Esophagus (tissue), 2 donors: Measurements from ENCODE around the gene MPRIP. TPM values are rescaled to one million over a fixed set of nuclear protein-coding genes. Genes with fewer than 3 reads are reported as not detected.
A peak's percentile ranks its signal among the peaks of the same experiment; 100 is the strongest.
"Not testable (repeated sequence)": the region's sequence is repeated elsewhere in the genome, so short reads cannot be mapped to it uniquely, and the experiment has no call there.

ENCODE experiments used
- H3K27ac ChIP-seq, 2 donors: one replicate each; pipeline ENCODE4 v1.5.1; 2013; ENCODE audit warnings: low read depth in 2 of 2, mild to moderate bottlenecking in 2 of 2, inconsistent platforms in 1 of 2, low read length in 1 of 2, moderate library complexity in 1 of 2
- H3K27me3 ChIP-seq, 2 donors: one replicate each; pipeline ENCODE4 v1.6.1; 2013; ENCODE audit warnings: low read length in 2 of 2, control low read depth in 1 of 2, mild to moderate bottlenecking in 1 of 2; ENCODE audit not compliant: insufficient read depth in 2 of 2, control insufficient read depth in 1 of 2
- H3K36me3 ChIP-seq, 2 donors: one replicate each; pipeline ENCODE4 v1.6.1; 2013; ENCODE audit warnings: low read length in 1 of 2; ENCODE audit not compliant: control insufficient read depth in 2 of 2, insufficient read depth in 2 of 2
- H3K4me1 ChIP-seq, 2 donors: one replicate each; pipeline ENCODE4 v1.6.1; 2013; ENCODE audit warnings: low read length in 1 of 2; ENCODE audit not compliant: control insufficient read depth in 2 of 2, insufficient read depth in 2 of 2
- H3K4me3 ChIP-seq, 2 donors: one replicate each; pipeline ENCODE4 v1.5.1; 2013; ENCODE audit warnings: low read length in 2 of 2, mild to moderate bottlenecking in 2 of 2, low read depth in 1 of 2, moderate library complexity in 1 of 2
- H3K9me3 ChIP-seq, 2 donors: one replicate each; pipeline ENCODE4 v1.6.1; 2013; ENCODE audit warnings: mild to moderate bottlenecking in 2 of 2, low read depth in 1 of 2, low read length in 1 of 2, moderate library complexity in 1 of 2; ENCODE audit not compliant: control insufficient read depth in 2 of 2, insufficient read depth in 1 of 2
- WGBS, 2 donors: extraction: QIAGEN DNeasy Blood & Tissue Kit; methylation state at CpG; one replicate each; pipeline ENCODE4 v1.1.7; 2013; 5-methylcytosine and 5-hydroxymethylcytosine counted together
- polyA plus RNA-seq, 2 donors: library from polyadenylated mRNA; stranded (reverse); fragments of 200-250 nt; gene quantifications; one replicate each; pipeline ENCODE4 v1.2.3, GENCODE V29; 2013
- donor health status: healthy with polysubstance abuse.
- donor health status: Bipolar disorder and iron deficiency.

Gene MPRIP
- polyA plus RNA-seq, 2 donors: 122 to 226 TPM

GRCh38 chr17:17153071-17153470 is 110.8 kb downstream of the MPRIP start:
- WGBS, 2 donors: 59 to 68% methylated on average over 8 to 9 of the region's 9 CpGs
- peaks cover 7 to 48% of the 10 kb centered on the region in 2 donors for H3K36me3 ChIP-seq
- peak overlapping the region in 1 of 2 donors; percentile 66 for H3K27ac ChIP-seq
- no peak overlapping the region for H3K4me3 ChIP-seq
- peaks cover 16 to 39% of the 10 kb centered on the region in 2 donors for H3K4me1 ChIP-seq
- no peaks in the 10 kb centered on the region for H3K9me3 ChIP-seq
- H3K27me3 ChIP-seq: no peaks in the 10 kb centered on the region

GRCh38 chr17:17153709-17154108 is 111.5 kb downstream of the MPRIP start:
- no peak overlapping the region for H3K4me3 ChIP-seq
- H3K27me3 ChIP-seq: no peaks in the 10 kb centered on the region
- H3K4me1 ChIP-seq: peaks cover 16 to 39% of the 10 kb centered on the region in 2 donors
- no peaks in the 10 kb centered on the region for H3K9me3 ChIP-seq
- 63 to 78% methylated on average over 7 of the region's 7 CpGs for WGBS, 2 donors
- peaks cover 9 to 55% of the 10 kb centered on the region in 2 donors for H3K36me3 ChIP-seq
- H3K27ac ChIP-seq: no peak overlapping the region

GRCh38 chr17:17154556-17154955 is 112.3 kb downstream of the MPRIP start:
- no peak overlapping the region for H3K4me3 ChIP-seq
- 89 to 91% methylated on average over 5 of the region's 5 CpGs for WGBS, 2 donors
- peaks cover 9 to 62% of the 10 kb centered on the region in 2 donors for H3K36me3 ChIP-seq
- H3K4me1 ChIP-seq: peaks cover 16 to 39% of the 10 kb centered on the region in 2 donors
- no peak overlapping the region for H3K27ac ChIP-seq
- no peaks in the 10 kb centered on the region for H3K27me3 ChIP-seq
- H3K9me3 ChIP-seq: no peaks in the 10 kb centered on the region

DNA sequence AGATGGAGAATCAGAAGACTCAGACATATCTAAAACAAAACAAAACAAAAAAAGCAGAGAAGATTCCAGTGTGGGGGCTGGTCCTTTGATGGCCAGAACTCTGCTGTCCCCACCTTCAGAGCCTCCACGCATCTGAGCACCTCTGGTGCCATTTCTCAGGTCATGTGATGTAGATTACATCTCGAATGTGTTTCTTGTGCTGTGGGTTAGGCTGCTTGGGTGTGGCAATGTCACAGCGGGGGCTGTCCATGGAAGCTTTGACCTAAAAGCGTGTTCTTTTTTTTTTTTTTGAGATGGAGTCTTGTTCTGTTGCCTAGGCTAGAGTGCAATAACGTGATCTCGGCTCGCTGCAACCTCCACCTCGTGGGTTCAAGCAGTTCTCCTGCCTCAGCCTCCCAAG is 112.7 kb downstream of the MPRIP start:
- Histone ChIP-seq H3K4me1 (peaks cover 16 to 39% of the 10 kb centered on the region in 2 donors), H3K27me3 (no peaks in the 10 kb centered on the region), H3K36me3 (peaks cover 9 to 58% of the 10 kb centered on the region in 2 donors), H3K27ac (no peak overlapping the region), H3K4me3 (no peak overlapping the region), H3K9me3 (no peaks in the 10 kb centered on the region)
- 82 to 85% methylated on average over 8 of the region's 8 CpGs for WGBS, 2 donors

DNA sequence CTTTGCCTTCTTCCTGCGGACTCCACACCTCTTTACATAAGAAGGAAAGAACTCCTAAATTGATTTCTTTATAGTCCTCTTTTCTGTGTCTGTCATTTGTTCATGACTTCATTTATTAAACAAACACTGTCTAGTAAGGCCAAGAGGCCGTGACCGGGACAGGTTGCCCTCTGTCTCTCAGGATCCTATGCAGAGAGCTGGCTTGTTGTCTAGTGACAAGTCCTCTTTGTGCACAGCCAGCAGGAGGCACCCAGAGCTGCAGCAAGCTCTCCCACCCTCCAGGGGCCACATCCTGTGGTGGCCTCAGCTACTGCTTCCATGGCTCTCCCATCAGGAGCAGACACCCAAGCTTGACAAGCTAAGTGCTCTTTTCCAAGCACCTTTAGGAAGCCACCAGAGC is 113.3 kb downstream of the MPRIP start:
- H3K27me3 ChIP-seq: no peaks in the 10 kb centered on the region
- H3K9me3 ChIP-seq: no peaks in the 10 kb centered on the region
- peaks cover 13 to 56% of the 10 kb centered on the region in 2 donors for H3K36me3 ChIP-seq
- peaks cover 16 to 39% of the 10 kb centered on the region in 2 donors for H3K4me1 ChIP-seq
- 80 to 83% methylated on average over 3 of the region's 3 CpGs for WGBS, 2 donors
- H3K4me3 ChIP-seq: no peak overlapping the region
- H3K27ac ChIP-seq: peak overlapping the region in 1 of 2 donors; percentile 54

DNA sequence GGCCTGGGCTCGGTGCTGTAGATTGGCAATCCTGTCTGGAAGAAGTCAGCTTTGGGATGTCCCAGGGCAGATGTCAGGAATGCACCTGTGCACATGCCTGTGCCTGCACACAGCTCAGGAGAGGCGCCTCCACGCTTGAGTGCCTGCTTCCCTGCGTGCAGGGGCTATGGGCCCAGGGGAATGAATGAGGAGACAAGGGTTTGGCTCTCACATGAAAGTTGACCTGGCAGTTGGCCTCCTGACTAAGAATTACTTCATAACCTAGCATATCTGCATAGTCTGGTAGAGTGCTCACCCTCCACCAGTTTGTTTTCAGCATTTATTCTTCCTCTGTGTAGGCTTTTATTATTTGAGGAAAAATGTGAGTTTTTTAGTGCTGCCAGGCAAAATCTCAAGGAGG is 113.8 kb downstream of the MPRIP start:
- 52 to 74% methylated on average over 4 of the region's 4 CpGs for WGBS, 2 donors
- peaks cover 16 to 56% of the 10 kb centered on the region in 2 donors for H3K36me3 ChIP-seq

GRCh38 chr17:17156511-17156910 is 114.3 kb downstream of the MPRIP start:
- no peaks in the 10 kb centered on the region for H3K27me3 ChIP-seq
- H3K36me3 ChIP-seq: peaks cover 16 to 58% of the 10 kb centered on the region in 2 donors
- peak overlapping the region; percentile 59 to 84 for H3K27ac ChIP-seq
- no peaks in the 10 kb centered on the region for H3K9me3 ChIP-seq
- H3K4me3 ChIP-seq: no peak overlapping the region
- peaks cover 16 to 37% of the 10 kb centered on the region in 2 donors for H3K4me1 ChIP-seq
- WGBS, 2 donors: 54 to 62% methylated on average over 10 of the region's 10 CpGs

More for the DNA sequence above, 113.8 kb downstream of the MPRIP start:
- no peaks in the 10 kb centered on the region for H3K9me3 ChIP-seq
- H3K4me1 ChIP-seq: peaks cover 16 to 39% of the 10 kb centered on the region in 2 donors
- no peak overlapping the region for H3K4me3 ChIP-seq
- peak overlapping the region; percentile 59 to 84 for H3K27ac ChIP-seq
- no peaks in the 10 kb centered on the region for H3K27me3 ChIP-seq

- 65 to 81% methylated on average over 6 of the region's 6 CpGs for WGBS, 2 donors
- no peak overlapping the region for H3K4me3 ChIP-seq
- peaks cover 16 to 60% of the 10 kb centered on the region in 2 donors for H3K36me3 ChIP-seq
- no peaks in the 10 kb centered on the region for H3K27me3 ChIP-seq
- H3K9me3 ChIP-seq: no peaks in the 10 kb centered on the region
- H3K4me1 ChIP-seq: peaks cover 12 to 37% of the 10 kb centered on the region in 2 donors
- peak overlapping the region; percentile 59 to 84 for H3K27ac ChIP-seq
These were observed 114.8 kb downstream of the MPRIP start for GRCh38 chr17:17157041-17157440.

DNA sequence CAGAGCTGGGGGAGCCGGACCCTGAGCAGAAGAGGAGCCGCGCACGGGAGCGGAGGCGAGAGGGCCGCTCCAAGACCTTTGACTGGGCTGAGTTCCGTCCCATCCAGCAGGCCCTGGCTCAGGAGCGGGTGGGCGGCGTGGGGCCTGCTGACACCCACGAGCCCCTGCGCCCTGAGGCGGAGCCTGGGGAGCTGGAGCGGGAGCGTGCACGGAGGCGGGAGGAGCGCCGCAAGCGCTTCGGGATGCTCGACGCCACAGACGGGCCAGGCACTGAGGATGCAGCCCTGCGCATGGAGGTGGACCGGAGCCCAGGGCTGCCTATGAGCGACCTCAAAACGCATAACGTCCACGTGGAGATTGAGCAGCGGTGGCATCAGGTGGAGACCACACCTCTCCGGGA is 116.2 kb downstream of the MPRIP start:
- H3K27me3 ChIP-seq, H3K4me3 ChIP-seq, H3K27ac ChIP-seq, H3K9me3 ChIP-seq: not testable (repeated sequence)
- 96% methylated on average over 33 of the region's 33 CpGs for WGBS, 2 donors
- Histone ChIP-seq H3K4me1 (peaks cover 0 to 22% of the 10 kb centered on the region in 2 donors), H3K36me3 (peaks cover 21 to 58% of the 10 kb centered on the region in 2 donors)

DNA sequence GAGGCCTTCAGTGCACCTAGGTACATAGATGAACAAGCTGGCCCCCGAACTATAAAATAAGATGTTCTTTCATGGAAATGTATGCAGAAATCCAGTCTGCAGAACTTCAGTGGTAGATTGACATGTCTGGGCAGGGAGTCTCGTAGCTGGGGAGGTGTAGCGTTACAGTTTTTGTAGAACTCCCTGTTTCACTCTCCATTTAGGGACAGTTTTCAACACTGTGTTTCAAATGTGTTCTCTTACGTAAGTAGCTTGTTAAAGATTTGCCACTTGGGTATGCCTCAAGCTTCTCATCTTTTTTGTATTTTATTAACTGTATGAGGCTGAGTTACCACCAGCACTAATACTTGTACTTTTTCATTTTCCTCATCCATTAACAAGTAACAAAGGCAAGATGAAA is 117.3 kb downstream of the MPRIP start:
- Histone ChIP-seq H3K4me3 (no peak overlapping the region), H3K4me1 (peaks cover 0 to 15% of the 10 kb centered on the region in 2 donors), H3K36me3 (peaks cover 19 to 54% of the 10 kb centered on the region in 2 donors), H3K27me3 (no peaks in the 10 kb centered on the region), H3K9me3 (no peaks in the 10 kb centered on the region), H3K27ac (no peak overlapping the region)
- 71 to 87% methylated on average over 4 of the region's 4 CpGs for WGBS, 2 donors
